Measurements from ENCODE around the gene COL24A1. TPM values are rescaled to one million over a fixed set of nuclear protein-coding genes. Genes with fewer than 3 reads are reported as not detected.
"Not testable (repeated sequence)": the region's sequence is repeated elsewhere in the genome, so short reads cannot be mapped to it uniquely, and the experiment has no call there.

The COL24A1 gene
- total RNA-seq, 1 experiment from 2014 or later = 0.07 TPM

DNA sequence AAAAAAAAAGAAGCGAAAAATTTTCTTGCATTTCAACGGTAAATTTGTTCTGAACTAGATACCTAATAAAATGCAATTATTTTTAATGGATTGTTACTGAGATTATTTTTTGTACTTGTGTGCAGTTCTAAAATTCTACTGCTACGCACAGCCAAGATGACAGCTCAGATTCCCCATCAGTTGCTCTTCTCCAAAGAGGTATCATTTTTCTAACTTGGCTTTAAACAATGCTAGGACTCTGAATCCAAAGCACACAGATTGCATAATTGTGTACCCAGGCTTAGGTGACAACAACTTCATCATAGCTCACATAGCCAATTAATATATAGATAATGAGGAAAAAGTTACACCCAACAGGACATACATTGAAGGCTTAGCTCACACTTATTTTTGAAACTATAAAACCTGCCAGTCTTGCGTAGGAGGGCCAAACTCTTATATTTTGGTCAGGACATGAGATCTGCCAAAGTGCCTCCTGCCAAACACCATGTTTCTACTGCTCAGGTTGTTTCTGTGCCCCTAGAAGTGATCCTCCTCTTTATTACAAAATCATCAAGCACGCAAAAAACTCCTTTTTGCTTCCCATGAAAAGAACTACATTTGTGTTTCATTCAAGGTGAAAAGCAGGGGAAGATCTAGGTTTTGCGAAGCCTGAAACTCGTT, 437.8 kb downstream of the COL24A1 start:
- CTCF ChIA-PET = no interaction called here
- H3F3A ChIP-seq (ENCODE audit: low read length, unreplicated experiment) = no peaks in the 10 kb centered on the region
- H3K9me3 ChIP-seq (ENCODE audit: low read length) = 0 out of 2 replicates have a peak, but pooled peaks cover 10% of the 10 kb centered on the region
- TF ChIP-seq EZH2 (IDR thresholded peaks at IDR 0.05; ENCODE audit: low read length, unreplicated experiment) (no peak), EZH2phosphoT487 (IDR thresholded peaks at IDR 0.05; ENCODE audit: borderline replicate concordance, low read length) (no peak), CTCF (conservative IDR thresholded peaks at IDR 0.05; ENCODE audit: low read depth, low read length) (no peak)
- H3K9ac ChIP-seq (ENCODE audit: low read length) = no peak overlapping the region
- H3K9me2 ChIP-seq (replicated peaks; ENCODE audit: low read length) = no peaks in the 10 kb centered on the region
- H3K36me3 ChIP-seq (ENCODE audit: low read depth, low read length) = no peaks in the 10 kb centered on the region; the same call in 1 of the 2 replicates
- H3K4me2 ChIP-seq (ENCODE audit: low read length) = no peak overlapping the region
- H3K27me3 ChIP-seq (ENCODE audit: low read length) = no peaks in the 10 kb centered on the region
- no peaks in the 10 kb centered on the region for H3K4me1 ChIP-seq (ENCODE audit: insufficient read depth, low read length)
- POLR2A ChIA-PET (ENCODE audit: unreplicated experiment) = no interaction called here
- no TSS peak for BruUV-seq (replicated peaks)
- intact Hi-C loops (cut with micrococcal nuclease) = no loop called here
- H3K4me3 ChIP-seq (ENCODE audit: low read length) = no peak overlapping the region
- DNase-seq (no peak), ATAC-seq (no peak)
- no peak overlapping the region for H2AFZ ChIP-seq (ENCODE audit: low read length)
- no peak overlapping the region for H3K27ac ChIP-seq (ENCODE audit: low read length)
- no peaks in the 10 kb centered on the region for H3K79me2 ChIP-seq (ENCODE audit: low read length)
- no peaks in the 10 kb centered on the region for H4K20me1 ChIP-seq (ENCODE audit: low read length)

GRCh38 chr1:85714418-85715114, 442.0 kb downstream of the COL24A1 start:
- intact Hi-C loops (cut with micrococcal nuclease); H3K4me2 ChIP-seq (ENCODE audit: low read length); BruUV-seq (replicated peaks); H3K9me2 ChIP-seq (replicated peaks; ENCODE audit: low read length); H2AFZ ChIP-seq (ENCODE audit: low read length); POLR2A ChIA-PET (ENCODE audit: unreplicated experiment); H3K4me3 ChIP-seq (ENCODE audit: low read length); ATAC-seq; H4K20me1 ChIP-seq (ENCODE audit: low read length); DNase-seq; H3F3A ChIP-seq (ENCODE audit: low read length, unreplicated experiment); H3K36me3 ChIP-seq (ENCODE audit: low read depth, low read length); H3K27me3 ChIP-seq (ENCODE audit: low read length); H3K4me1 ChIP-seq (ENCODE audit: insufficient read depth, low read length); H3K79me2 ChIP-seq (ENCODE audit: low read length); CTCF ChIA-PET; H3K27ac ChIP-seq (ENCODE audit: low read length); H3K9ac ChIP-seq (ENCODE audit: low read length): not testable (repeated sequence)
- peaks cover 12% of the 10 kb centered on the region; the same call in 1 of the 2 replicates for H3K9me3 ChIP-seq (ENCODE audit: low read length)

DNA sequence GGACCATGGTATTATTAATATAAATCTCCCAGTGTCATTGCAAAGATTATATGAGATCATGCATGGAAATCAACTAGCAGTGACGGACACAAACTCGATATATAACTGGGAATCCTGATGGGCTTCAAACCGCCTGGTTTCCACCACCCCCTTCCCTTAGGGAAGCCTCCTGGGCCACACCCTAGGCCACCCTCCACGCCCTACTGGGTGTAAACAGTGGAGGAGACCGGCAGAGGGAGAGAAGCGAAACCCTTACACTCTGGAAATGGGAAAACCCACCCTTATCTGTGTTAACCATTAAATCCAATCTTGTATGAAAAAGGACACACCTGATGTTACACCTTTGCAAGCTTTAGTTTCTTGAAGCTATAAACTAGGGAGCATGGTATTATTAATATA, 447.7 kb downstream of the COL24A1 start:
- Histone ChIP-seq H2AFZ (ENCODE audit: low read length) (peak overlapping the region; percentile 75), H3K36me3 (ENCODE audit: low read depth, low read length) (peaks cover 19% of the 10 kb centered on the region), H3K27ac (ENCODE audit: low read length) (peak overlapping the region; percentile 69), H4K20me1 (ENCODE audit: low read length) (peaks cover 5% of the 10 kb centered on the region; the same call in 1 of the 2 replicates), H3K27me3 (ENCODE audit: low read length) (no peaks in the 10 kb centered on the region), H3K9me2 (replicated peaks; ENCODE audit: low read length) (no peaks in the 10 kb centered on the region), H3K9ac (ENCODE audit: low read length) (peak overlapping the region; percentile 81), H3K4me1 (ENCODE audit: insufficient read depth, low read length) (peaks cover 21% of the 10 kb centered on the region), H3K4me2 (ENCODE audit: low read length) (peak overlapping the region; percentile 90), H3K9me3 (ENCODE audit: low read length) (peaks cover 7% of the 10 kb centered on the region; the same call in 1 of the 2 replicates), H3K4me3 (ENCODE audit: low read length) (peak overlapping the region; percentile 92), H3F3A (ENCODE audit: low read length, unreplicated experiment) (no peaks in the 10 kb centered on the region), H3K79me2 (ENCODE audit: low read length) (peaks cover 42% of the 10 kb centered on the region)
- ATAC-seq = no peak
- no peak for DNase-seq
- intact Hi-C loops (cut with micrococcal nuclease) = loop anchor here (1.0 to 5.0 kb wide), 5 partner anchors 53 to 175 kb away; partner anchors contain the start of gene CCN1
- CTCF ChIA-PET = interaction anchor here (0.6 to 1.4 kb wide), 4 partner anchors 12 to 141 kb away, joined by 4 to 20 read pairs (median 4); no protein-coding TSS in a partner anchor
- BruUV-seq (replicated peaks) = TSS peak; percentile 96
- TF ChIP-seq EZH2 (IDR thresholded peaks at IDR 0.05; ENCODE audit: low read length, unreplicated experiment) = no peak
- 0 out of 2 replicates have a peak, but pooled peaks have one; percentile 10 for TF ChIP-seq CTCF (conservative IDR thresholded peaks at IDR 0.05; ENCODE audit: low read depth, low read length)
- POLR2A ChIA-PET (ENCODE audit: unreplicated experiment) = interaction anchor here (0.6 to 1.0 kb wide), 6 partner anchors 53 to 985 kb away, joined by 4 to 16 read pairs (median 6); no protein-coding TSS in a partner anchor
